ENCODE measurements around the gene E2F4.

- no peak for TF ChIP-seq POLR2A (IDR thresholded peaks at IDR 0.05; ENCODE audit: extremely low read depth, insufficient read length)
- TF ChIP-seq, protein P1, sequence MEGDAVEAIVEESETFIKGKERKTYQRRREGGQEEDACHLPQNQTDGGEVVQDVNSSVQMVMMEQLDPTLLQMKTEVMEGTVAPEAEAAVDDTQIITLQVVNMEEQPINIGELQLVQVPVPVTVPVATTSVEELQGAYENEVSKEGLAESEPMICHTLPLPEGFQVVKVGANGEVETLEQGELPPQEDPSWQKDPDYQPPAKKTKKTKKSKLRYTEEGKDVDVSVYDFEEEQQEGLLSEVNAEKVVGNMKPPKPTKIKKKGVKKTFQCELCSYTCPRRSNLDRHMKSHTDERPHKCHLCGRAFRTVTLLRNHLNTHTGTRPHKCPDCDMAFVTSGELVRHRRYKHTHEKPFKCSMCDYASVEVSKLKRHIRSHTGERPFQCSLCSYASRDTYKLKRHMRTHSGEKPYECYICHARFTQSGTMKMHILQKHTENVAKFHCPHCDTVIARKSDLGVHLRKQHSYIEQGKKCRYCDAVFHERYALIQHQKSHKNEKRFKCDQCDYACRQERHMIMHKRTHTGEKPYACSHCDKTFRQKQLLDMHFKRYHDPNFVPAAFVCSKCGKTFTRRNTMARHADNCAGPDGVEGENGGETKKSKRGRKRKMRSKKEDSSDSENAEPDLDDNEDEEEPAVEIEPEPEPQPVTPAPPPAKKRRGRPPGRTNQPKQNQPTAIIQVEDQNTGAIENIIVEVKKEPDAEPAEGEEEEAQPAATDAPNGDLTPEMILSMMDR (IDR thresholded peaks at IDR 0.05; ENCODE audit: low read depth, low read length), result no peak
- no peak for TF ChIP-seq MAX (IDR thresholded peaks at IDR 0.05; ENCODE audit: low read depth, low read length)
Measured at GRCh38 chr16:67173323-67173722, 18.6 kb upstream of the E2F4 start.

Data from NB4 (cell line).